GM18519 (cell line): ENCODE measurements around the gene KCNJ5.
"Not testable (repeated sequence)": the region's sequence is repeated elsewhere in the genome, so short reads cannot be mapped to it uniquely, and the experiment has no call there.

Experiments
- ATAC-seq: cut with Tn5 transposase; IDR thresholded peaks from one replicate; pipeline ENCODE4 v1.9.1; 2021; ENCODE audit warnings: mild to moderate bottlenecking, moderate library complexity; ENCODE audit not compliant: unreplicated experiment, low FRiP score

Gene KCNJ5

DNA sequence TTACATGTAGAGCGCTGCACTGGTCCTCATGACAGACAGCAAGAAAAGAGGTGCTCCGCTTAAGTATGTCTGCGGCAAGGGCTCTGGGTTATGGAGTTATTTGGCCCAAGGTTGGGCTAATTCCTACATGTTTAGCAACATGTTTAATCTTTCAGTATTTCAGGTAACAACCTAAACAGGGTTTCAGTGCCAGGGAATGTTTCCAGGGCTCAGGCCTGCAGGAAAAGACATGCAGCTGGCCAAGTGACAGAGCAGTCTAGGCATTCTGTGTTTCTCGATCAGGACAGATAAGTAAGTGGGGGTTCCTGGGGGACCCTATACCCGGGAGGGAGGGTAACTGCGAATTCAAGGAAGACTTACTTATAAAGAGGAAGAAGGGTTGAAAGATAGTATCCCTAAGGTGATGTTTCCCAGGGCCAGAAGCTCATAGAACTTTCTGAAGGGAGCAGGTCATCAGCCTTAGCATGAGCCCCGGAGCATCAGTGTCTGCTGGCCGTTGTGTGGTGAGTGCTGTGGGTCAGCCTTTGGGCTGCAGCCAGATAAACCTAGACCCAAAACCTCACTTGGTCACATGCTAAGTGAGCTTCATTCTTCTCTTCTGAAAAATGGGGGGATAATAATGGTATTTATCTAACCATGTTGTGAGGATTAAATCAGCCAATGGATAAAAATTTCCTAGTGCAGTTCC is 18.4 kb downstream of the KCNJ5 start:
- no peak for ATAC-seq

DNA sequence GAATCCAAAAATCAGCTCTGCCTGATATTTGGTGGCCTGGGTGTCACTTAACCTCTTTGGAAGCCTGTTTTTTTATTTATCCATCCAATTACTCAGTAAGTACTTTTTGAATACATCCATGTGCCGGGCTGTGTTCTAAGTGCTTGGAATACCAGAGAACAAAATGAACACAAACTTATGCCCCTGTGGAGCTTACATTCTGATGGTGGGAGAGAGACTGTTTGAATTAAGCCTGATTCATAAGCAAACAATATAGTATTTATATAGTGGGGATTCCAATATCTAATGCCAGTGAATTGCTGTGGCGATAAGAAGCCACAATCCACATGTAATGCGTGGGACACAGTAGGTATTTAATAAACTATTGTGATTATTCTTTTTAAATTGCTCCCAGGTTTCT is 19.4 kb downstream of the KCNJ5 start:
- ATAC-seq: no peak

DNA sequence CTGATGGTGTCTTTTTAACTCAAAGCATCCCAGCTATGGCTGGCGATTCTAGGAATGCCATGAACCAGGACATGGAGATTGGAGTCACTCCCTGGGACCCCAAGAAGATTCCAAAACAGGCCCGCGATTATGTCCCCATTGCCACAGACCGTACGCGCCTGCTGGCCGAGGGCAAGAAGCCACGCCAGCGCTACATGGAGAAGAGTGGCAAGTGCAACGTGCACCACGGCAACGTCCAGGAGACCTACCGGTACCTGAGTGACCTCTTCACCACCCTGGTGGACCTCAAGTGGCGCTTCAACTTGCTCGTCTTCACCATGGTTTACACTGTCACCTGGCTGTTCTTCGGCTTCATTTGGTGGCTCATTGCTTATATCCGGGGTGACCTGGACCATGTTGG is 20.1 kb downstream of the KCNJ5 start:
- ATAC-seq: no peak

- ATAC-seq: no peak
These were observed 20.5 kb downstream of the KCNJ5 start for GRCh38 chr11:128911701-128912100.

GRCh38 chr11:128913806-128914205 is 22.6 kb downstream of the KCNJ5 start:
- ATAC-seq: no peak

DNA sequence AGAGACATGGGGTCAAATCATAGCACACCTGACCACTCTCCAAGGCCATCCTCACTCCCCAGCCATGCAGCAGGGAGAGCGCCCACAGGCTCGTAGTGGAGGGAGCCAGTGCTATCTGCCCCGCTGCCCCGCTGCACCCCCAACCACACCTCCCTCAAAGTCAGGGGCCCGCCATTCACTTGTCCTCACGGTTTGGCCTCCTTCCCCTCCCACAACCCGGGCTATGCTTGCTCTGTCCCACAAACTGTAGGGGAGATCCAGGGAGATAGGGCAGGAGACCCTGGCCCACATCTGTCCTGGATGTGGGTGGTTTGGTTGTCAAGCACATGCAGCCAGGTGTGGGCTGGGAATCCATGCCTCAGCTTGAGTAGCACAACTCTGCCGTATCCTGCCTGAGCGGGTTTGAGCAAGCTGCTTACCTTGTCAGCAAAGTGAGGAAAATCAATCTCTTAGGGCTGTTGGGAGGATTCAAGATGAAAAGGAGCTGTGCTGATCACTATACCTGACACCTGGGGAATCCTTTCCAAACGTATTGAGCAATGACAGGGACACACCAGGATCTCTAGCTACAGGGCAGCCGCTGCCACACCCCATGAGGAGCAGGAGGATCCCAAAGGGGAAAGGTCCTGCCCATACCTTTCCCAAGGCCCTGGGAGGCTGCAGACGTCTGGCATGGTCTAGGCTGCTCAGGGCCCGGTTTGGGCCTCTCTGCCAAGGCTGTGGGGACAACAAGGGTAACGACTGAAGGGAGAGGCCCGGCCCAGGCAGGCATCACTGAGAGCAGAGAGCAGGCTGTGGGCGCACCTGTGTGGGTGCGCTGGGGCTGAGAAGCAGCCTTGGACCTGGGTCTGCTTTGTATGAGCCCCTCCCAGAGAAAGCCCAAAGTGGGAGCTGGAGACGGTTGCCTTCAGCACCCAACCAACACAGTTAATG is 23.3 kb downstream of the KCNJ5 start:
- no peak for ATAC-seq

DNA sequence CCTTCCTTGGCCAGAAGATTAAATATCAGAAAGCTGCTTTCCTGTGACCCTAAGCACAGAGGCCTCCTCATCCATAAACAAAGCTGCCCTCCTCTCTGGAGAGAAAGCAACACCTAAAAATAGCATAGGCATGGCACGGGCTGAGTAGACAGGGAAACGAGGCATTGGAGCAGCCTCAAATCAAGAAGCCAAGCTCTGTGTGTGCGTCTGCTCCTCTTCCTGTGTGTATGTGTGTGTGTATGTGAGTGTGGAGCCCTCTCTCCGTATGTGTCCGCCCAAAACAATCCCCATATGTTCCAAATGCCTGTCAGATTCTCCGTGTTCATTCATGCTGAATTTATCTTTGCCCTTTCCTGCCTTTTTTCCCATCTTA is 24.0 kb downstream of the KCNJ5 start:
- ATAC-seq: no peak

GRCh38 chr11:128916037-128916572 is 24.9 kb downstream of the KCNJ5 start:
- no peak for ATAC-seq

- ATAC-seq: no peak
These were observed 25.5 kb downstream of the KCNJ5 start for GRCh38 chr11:128916681-128917080.

GRCh38 chr11:128917144-128917724 is 26.1 kb downstream of the KCNJ5 start:
- ATAC-seq: no peak

DNA sequence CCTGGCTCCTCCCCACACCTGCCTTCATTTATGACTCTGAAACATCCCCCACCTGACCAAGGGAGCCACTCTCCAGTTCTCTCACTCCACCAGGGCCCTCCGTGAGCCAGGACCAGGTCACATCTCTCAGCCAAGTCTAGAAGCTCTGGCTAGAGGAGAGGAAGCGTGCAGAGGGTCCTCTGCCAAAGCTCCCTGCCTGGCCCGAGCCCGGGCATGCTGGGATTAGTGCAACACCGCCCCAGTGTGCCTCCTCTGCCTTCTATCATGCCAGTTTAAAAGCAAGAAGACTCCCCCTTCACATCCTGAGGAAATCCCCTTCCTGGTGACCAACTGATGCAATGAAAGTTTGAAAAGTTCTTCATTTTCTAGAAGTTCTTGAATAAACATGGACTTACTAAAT is 28.1 kb downstream of the KCNJ5 start:
- no peak for ATAC-seq

GRCh38 chr11:128919635-128920034 is 28.5 kb downstream of the KCNJ5 start:
- ATAC-seq: not testable (repeated sequence)

GRCh38 chr11:128920666-128921065 is 29.5 kb downstream of the KCNJ5 start:
- ATAC-seq: no peak

GRCh38 chr11:128921793-128922192 is 30.6 kb downstream of the KCNJ5 start:
- no peak for ATAC-seq

DNA sequence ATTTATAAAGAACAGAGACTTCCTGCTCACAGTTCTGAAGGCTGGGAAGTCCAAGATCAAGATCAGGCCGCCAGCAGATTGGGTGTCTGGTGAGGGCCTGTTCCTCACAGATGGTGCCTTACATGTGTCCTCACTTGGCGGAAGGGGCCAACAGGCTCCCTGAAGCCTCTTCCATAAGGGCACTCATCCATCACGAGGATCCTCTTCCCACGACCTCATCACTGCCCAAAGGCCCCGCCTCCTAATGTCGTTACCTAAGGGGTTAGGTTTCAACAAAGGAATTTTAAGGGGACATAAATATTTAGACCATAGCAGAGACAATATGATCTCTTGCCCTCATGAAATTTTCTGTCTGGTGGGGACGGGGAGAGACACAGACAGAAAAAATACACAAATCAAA is 32.9 kb downstream of the KCNJ5 start:
- ATAC-seq: no peak

DNA sequence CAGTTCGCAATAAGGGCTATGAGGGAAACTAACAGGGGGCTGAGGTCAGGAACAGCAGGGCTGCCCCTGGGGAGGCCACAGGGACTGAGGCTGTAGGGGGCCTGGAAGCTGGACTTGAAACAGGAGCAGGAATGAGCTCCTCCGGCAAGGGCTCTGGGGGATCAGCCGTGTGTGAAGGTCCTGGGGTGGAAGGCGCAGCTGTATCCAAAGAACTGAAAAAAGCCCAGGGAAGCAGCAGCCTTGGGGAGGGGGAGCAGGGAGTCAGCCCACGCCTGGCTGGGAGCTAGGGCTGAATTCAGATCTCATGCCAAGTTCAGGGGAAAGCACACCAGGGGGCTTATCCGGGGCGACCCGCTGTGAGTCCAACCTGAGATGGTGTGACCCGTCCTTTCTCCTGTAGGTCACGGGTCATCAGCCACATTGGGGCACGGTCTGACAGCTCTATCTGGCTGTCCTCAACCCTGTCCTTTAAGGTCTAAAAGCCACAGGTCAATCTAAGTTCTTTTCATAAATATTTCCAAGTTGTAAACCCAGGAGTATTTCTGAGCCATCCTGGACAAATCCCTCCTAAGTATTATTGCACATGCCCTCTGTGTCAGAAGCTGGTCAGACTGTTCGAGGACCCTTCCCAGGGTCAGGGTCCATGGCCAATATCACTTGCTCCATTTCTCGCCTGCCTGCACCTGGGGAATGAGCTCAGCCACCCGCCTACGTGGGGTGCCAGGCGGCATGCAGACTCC is 33.5 kb downstream of the KCNJ5 start:
- no peak for ATAC-seq

GRCh38 chr11:128925250-128925600 is 34.1 kb downstream of the KCNJ5 start:
- no peak for ATAC-seq

DNA sequence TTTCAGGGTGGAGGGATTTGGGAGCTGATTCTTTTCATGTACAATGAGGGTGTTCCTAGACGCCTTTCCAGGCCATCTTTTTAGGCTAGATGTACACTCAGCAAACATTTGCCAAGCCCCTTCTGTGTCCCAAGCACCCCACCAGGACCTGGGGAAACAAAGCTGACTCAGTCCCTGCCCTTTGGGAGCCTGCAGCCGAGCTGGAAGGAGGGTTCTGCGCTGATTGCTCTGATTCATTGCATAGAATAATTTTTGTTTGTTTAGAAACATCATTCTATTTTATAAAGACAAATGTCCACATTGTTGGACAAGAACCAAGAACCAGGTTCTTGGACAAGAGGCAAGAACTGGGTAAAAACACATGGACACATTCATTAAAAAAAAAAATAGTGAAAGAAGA is 34.8 kb downstream of the KCNJ5 start:
- ATAC-seq: no peak

GRCh38 chr11:128926437-128927107 is 35.4 kb downstream of the KCNJ5 start:
- ATAC-seq: no peak

DNA sequence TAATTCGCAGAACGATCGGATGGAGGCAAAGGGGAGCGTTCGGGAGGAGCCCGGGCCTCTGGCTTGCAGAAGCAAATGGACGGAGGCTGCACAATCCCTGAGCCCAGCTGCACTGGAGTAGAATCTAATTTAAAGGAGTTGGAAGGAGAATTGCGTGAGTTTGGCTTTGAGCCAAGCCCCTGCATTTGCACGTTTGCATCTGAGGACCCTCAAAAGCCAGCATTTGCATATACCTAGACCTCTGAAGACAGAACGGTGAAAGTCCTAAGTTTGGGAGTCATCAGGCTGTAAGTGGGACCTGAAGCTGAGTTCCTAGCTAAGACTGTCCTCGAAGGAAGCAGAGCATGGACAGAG is 35.9 kb downstream of the KCNJ5 start:
- ATAC-seq: no peak
